H1 (cell line): ENCODE results near the gene SAPCD1. TPM values are rescaled to one million over a fixed set of nuclear protein-coding genes. Genes with fewer than 3 reads are reported as not detected.

Experiments
- CTCF ChIA-PET: fragments of 300-600 bp; sonication (Branson Sonifier 250); formaldehyde crosslinking; loops from one replicate; lab custom pipeline; 2021; ENCODE audit not compliant: partially characterized antibody; lab: Charles Lee
- POLR2A ChIA-PET: fragments of 300-600 bp; sonication (Branson Sonifier 250); formaldehyde crosslinking; loops from one replicate; lab custom pipeline; 2021; ENCODE audit warnings: inconsistent platforms; ENCODE audit not compliant: partially characterized antibody; lab: Charles Lee
- DNase-seq, 2 experiments: peaks; one replicate each; pipeline versions ENCODE4 v3.0.0 to v3.0.0-alpha.2; 2010 to 2022; ENCODE audit warnings: low spot score in 2 of 2, low read depth in 1 of 2, mixed read lengths in 1 of 2
- FAIRE-seq: peaks from 2 replicates; lab custom pipeline; 2011; peaks lifted over from hg19 to GRCh38; lab: Jason Lieb, UNC
- H2AFZ ChIP-seq: 2 replicates; pipeline ENCODE4 v1.8.1; 2012; ENCODE audit warnings: low read length, inconsistent platforms
- H2AK5ac ChIP-seq: 2 replicates; pipeline ENCODE4 v1.6.1; 2013; ENCODE audit warnings: low read depth, low read length
- H2BK120ac ChIP-seq: replicated peaks from 2 replicates; pipeline ENCODE3; 2013; ENCODE audit warnings: low read depth, low read length, inconsistent platforms
- H2BK12ac ChIP-seq: 2 replicates; pipeline ENCODE4 v1.6.1; 2013; ENCODE audit warnings: low read depth, low read length
- H2BK15ac ChIP-seq: 2 replicates; pipeline ENCODE4 v1.6.1; 2013; ENCODE audit warnings: low read length
- H2BK20ac ChIP-seq: 2 replicates; pipeline ENCODE4 v1.6.1; 2013; ENCODE audit warnings: low read length
- H2BK5ac ChIP-seq: 2 replicates; pipeline ENCODE4 v1.6.1; 2013; ENCODE audit warnings: low read depth, low read length
- H3K14ac ChIP-seq: 2 replicates; pipeline ENCODE4 v1.6.1; 2013; ENCODE audit warnings: inconsistent platforms; ENCODE audit not compliant: insufficient read length
- H3K18ac ChIP-seq: 2 replicates; pipeline ENCODE4 v1.6.1; 2013; ENCODE audit warnings: low read length; ENCODE audit errors: extremely low read depth
- H3K23ac ChIP-seq: 2 replicates; pipeline ENCODE4 v1.6.1; 2013; ENCODE audit warnings: inconsistent platforms; ENCODE audit not compliant: insufficient read length
- H3K23me2 ChIP-seq: 2 replicates; pipeline ENCODE4 v1.6.1; 2013; ENCODE audit warnings: low read depth, low read length
- H3K27ac ChIP-seq: 2 replicates; pipeline ENCODE4 v1.6.1; 2011; ENCODE audit warnings: low read depth, low read length, inconsistent platforms
- H3K27me3 ChIP-seq, 4 experiments: replicated peaks in 1 of 4; 1 replicate in 1 of 4; 2 replicates in 3 of 4; pipeline versions ENCODE4 v1.6.1 to v1.8.1; 2011 to 2013; ENCODE audit warnings: low read length in 3 of 4, mild to moderate bottlenecking in 3 of 4, inconsistent platforms in 2 of 4, mixed read lengths in 2 of 4, moderate library complexity in 1 of 4; ENCODE audit not compliant: control insufficient read depth in 3 of 4, insufficient read depth in 3 of 4; ENCODE audit errors: extremely low read depth in 1 of 4
- H3K36me3 ChIP-seq, 4 experiments: 2 replicates each; pipeline versions ENCODE4 v1.6.1 to v1.8.1; 2011 to 2013; ENCODE audit warnings: mild to moderate bottlenecking in 4 of 4, low read length in 3 of 4, moderate library complexity in 2 of 4, control low read depth in 1 of 4, inconsistent platforms in 1 of 4; ENCODE audit not compliant: insufficient read depth in 4 of 4, control insufficient read depth in 2 of 4
- H3K4ac ChIP-seq: replicated peaks from 2 replicates; pipeline ENCODE3; 2013; ENCODE audit warnings: low read length, low read depth, mixed read lengths, inconsistent platforms; ENCODE audit not compliant: insufficient read length
- H3K4me1 ChIP-seq, 4 experiments: replicated peaks in 1 of 4; 1 replicate in 1 of 4; 2 replicates in 3 of 4; pipeline versions ENCODE4 v1.6.1 to v1.8.1; 2011 to 2013; ENCODE audit warnings: low read length in 3 of 4, inconsistent platforms in 2 of 4, mixed read lengths in 1 of 4; ENCODE audit not compliant: insufficient read depth in 4 of 4, control insufficient read depth in 3 of 4
- H3K4me2 ChIP-seq, 2 experiments: 2 replicates each; pipeline versions ENCODE4 v1.6.1 to v1.8.1; 2011 to 2013; ENCODE audit warnings: low read depth in 2 of 2, low read length in 2 of 2, control low read depth in 1 of 2, inconsistent platforms in 1 of 2, mild to moderate bottlenecking in 1 of 2; ENCODE audit not compliant: insufficient read depth in 1 of 2
- H3K4me3 ChIP-seq, 4 experiments: fragments of 200-600, 300-600 bp in 1 of 4; sonication (generic), shearing (Covaris generic), sonication (Bioruptor Twin) in 1 of 4; 2 replicates each; pipeline versions ENCODE4 v1.5.1 to v1.8.1; 2011 to 2016; ENCODE audit warnings: low read length in 4 of 4, low read depth in 3 of 4, control low read depth in 2 of 4, inconsistent platforms in 2 of 4, mild to moderate bottlenecking in 2 of 4, mixed read lengths in 1 of 4, moderate library complexity in 1 of 4; ENCODE audit not compliant: insufficient read depth in 2 of 4; ENCODE audit errors: extremely low read depth in 1 of 4
- H3K56ac ChIP-seq: replicated peaks from 2 replicates; pipeline ENCODE3; 2013; ENCODE audit warnings: low read depth, mild to moderate bottlenecking, mixed read lengths, low read length, inconsistent platforms; ENCODE audit not compliant: insufficient read length
- H3K79me1 ChIP-seq: 2 replicates; pipeline ENCODE4 v1.6.1; 2013; ENCODE audit warnings: low read depth, low read length, control low read depth
- H3K79me2 ChIP-seq, 2 experiments: 2 replicates each; pipeline versions ENCODE4 v1.6.1 to v1.8.1; 2012 to 2013; ENCODE audit warnings: low read length in 2 of 2, mild to moderate bottlenecking in 2 of 2, inconsistent platforms in 1 of 2; ENCODE audit not compliant: insufficient read depth in 2 of 2, control insufficient read depth in 1 of 2
- H3K9ac ChIP-seq, 4 experiments: replicated peaks in 1 of 4; 1 replicate in 1 of 4; 2 replicates in 3 of 4; pipeline versions ENCODE4 v1.6.1 to v1.8.1; 2011 to 2013; ENCODE audit warnings: low read depth in 3 of 4, low read length in 3 of 4, control low read depth in 2 of 4, mild to moderate bottlenecking in 2 of 4, moderate library complexity in 2 of 4, inconsistent platforms in 1 of 4; ENCODE audit errors: extremely low read depth in 1 of 4
- H3K9me3 ChIP-seq, 2 experiments: 2 replicates each; pipeline versions ENCODE4 v1.6.1 to v1.8.1; 2012 to 2013; ENCODE audit warnings: mild to moderate bottlenecking in 2 of 2, moderate library complexity in 2 of 2, control low read depth in 1 of 2, inconsistent platforms in 1 of 2, low read depth in 1 of 2, low read length in 1 of 2, mixed read lengths in 1 of 2; ENCODE audit not compliant: insufficient read depth in 2 of 2
- H4K20me1 ChIP-seq, 2 experiments: replicated peaks in 1 of 2; 2 replicates each; pipeline versions ENCODE3 to v1.8.1; 2011 to 2013; ENCODE audit warnings: inconsistent platforms in 2 of 2, low read length in 2 of 2, mild to moderate bottlenecking in 1 of 2; ENCODE audit not compliant: insufficient read depth in 2 of 2, control insufficient read depth in 1 of 2
- H4K5ac ChIP-seq: 2 replicates; pipeline ENCODE4 v1.6.1; 2013; ENCODE audit warnings: low read length, low read depth, mixed read lengths, inconsistent platforms; ENCODE audit not compliant: insufficient read length
- H4K8ac ChIP-seq: 2 replicates; pipeline ENCODE4 v1.8.0; 2013; ENCODE audit warnings: mild to moderate bottlenecking, moderate library complexity, low read length, inconsistent platforms; ENCODE audit not compliant: insufficient read depth; ENCODE audit errors: extremely low read depth
- H4K91ac ChIP-seq: replicated peaks from 2 replicates; pipeline ENCODE3; 2013; ENCODE audit warnings: low read length, mixed read lengths, inconsistent platforms; ENCODE audit not compliant: insufficient read length
- CHD1 ChIP-seq: IDR thresholded peaks from 2 replicates; pipeline ENCODE4 v1.6.1; 2012; ENCODE audit warnings: low read depth, low read length, improper control_type of control experiment
- EZH2 ChIP-seq: fragments of 200-600 bp; sonication (generic); IDR thresholded peaks from 2 replicates; pipeline ENCODE4 v1.7.1; 2012; ENCODE audit warnings: low read depth, mild to moderate bottlenecking, moderate library complexity, low read length, inconsistent platforms; ENCODE audit not compliant: severe bottlenecking
- FOSL1 ChIP-seq: IDR thresholded peaks from 2 replicates; pipeline ENCODE4 v1.6.1; 2011; ENCODE audit warnings: mild to moderate bottlenecking, low read depth, low read length, moderate library complexity; ENCODE audit not compliant: insufficient read depth
- HDAC6 ChIP-seq: IDR thresholded peaks from one replicate; pipeline ENCODE4 v1.7.1; 2012; ENCODE audit warnings: low read depth, mild to moderate bottlenecking, inconsistent platforms, low read length, moderate library complexity
- POLR2AphosphoS5 ChIP-seq: IDR thresholded peaks from 2 replicates; pipeline ENCODE4 v1.6.1; 2011; ENCODE audit warnings: low read depth, low read length
- RAD21 ChIP-seq, 2 experiments: IDR thresholded peaks in 1 of 2; conservative IDR thresholded peaks in 1 of 2; 2 replicates each; pipeline ENCODE4 v1.6.1; 2011; ENCODE audit warnings: low read depth in 2 of 2, low read length in 2 of 2, improper control_type of control experiment in 1 of 2, inconsistent platforms in 1 of 2, mild to moderate bottlenecking in 1 of 2, moderate library complexity in 1 of 2
- RNF2 ChIP-seq: fragments of 200-900, 300-1000 bp; sonication (generic); IDR thresholded peaks from 2 replicates; pipeline ENCODE4 v1.7.1; 2016; ENCODE audit warnings: borderline replicate concordance, low read depth, mild to moderate bottlenecking, antibody characterized with exemption, low read length; ENCODE audit not compliant: poor library complexity, severe bottlenecking; ENCODE audit errors: missing control alignments
- SP2 ChIP-seq: IDR thresholded peaks from 2 replicates; pipeline ENCODE4 v1.6.1; 2012; ENCODE audit warnings: mild to moderate bottlenecking, low read length, inconsistent platforms
- TBP ChIP-seq: IDR thresholded peaks from 2 replicates; pipeline ENCODE4 v1.6.1; 2011; ENCODE audit warnings: low read depth, low read length, improper control_type of control experiment
- WGBS, 2 experiments: shearing (Covaris generic) in 1 of 2; methylation state at CpG; one replicate each; pipeline versions ENCODE4 v1.1.6 to v1.1.7; 2013 to 2015; ENCODE audit warnings: low lambda C conversion rate in 2 of 2, mixed read lengths in 2 of 2, inconsistent platforms in 1 of 2, low coverage in 1 of 2, missing lambda C conversion rate in 1 of 2; ENCODE audit not compliant: insufficient replicate concordance in 2 of 2, insufficient coverage in 1 of 2, insufficient read length in 1 of 2; ENCODE audit errors: extremely low coverage in 1 of 2, missing lambda C conversion rate in 1 of 2; 5-methylcytosine and 5-hydroxymethylcytosine counted together
- polyA plus RNA-seq, 7 experiments: library from polyadenylated mRNA; depleted of rRNA in 3 of 7; stranded (reverse) in 5 of 7; unstranded in 2 of 7; fragments of >200 nt in 5 of 7; fragments of 200-250 nt in 2 of 7; gene quantifications; 1 replicate in 5 of 7; 2 replicates in 1 of 7; 4 replicates in 1 of 7; pipeline versions ENCODE4 v1.2.1 to v1.2.3, GENCODE V29; 2011 to 2013; ENCODE audit warnings: missing spikeins in 2 of 7, mixed read lengths in 2 of 7
- total RNA-seq: library from RNA; stranded (reverse); fragmentation: NEBNext Ultra II Directional; extraction: Animal tissue kit (Norgen Biotek cat#: 25700); gene quantifications from 2 replicates; pipeline ENCODE4 v1.2.1, GENCODE V29; 2021
- TF ChIP-seq, protein P1 (sequence below): IDR thresholded peaks from 2 replicates; pipeline ENCODE4 v1.6.1; 2011; ENCODE audit warnings: low read depth, mild to moderate bottlenecking, low read length; ENCODE audit not compliant: insufficient read depth

The SAPCD1 gene
- total and polyA plus RNA-seq, 2 of the 8 experiments (the other 6 are each of a cell fraction or from before 2014, with no cell fraction given) = 3.1 to 5.9 TPM

- no peak for DNase-seq
- Histone ChIP-seq H3K18ac (no peak overlapping the region), H3K56ac (no peak overlapping the region), H2BK15ac (no peak overlapping the region), H3K79me1 (0 out of 2 replicates have a peak, but pooled peaks cover 3% of the 10 kb centered on the region), H2BK12ac (no peak overlapping the region), H3K14ac (no peak overlapping the region), H2BK5ac (no peak overlapping the region), H4K91ac (no peak overlapping the region), H4K20me1 (no peaks in the 10 kb centered on the region), H3K4me3 (no peak overlapping the region), H3K9ac (no peak overlapping the region), H3K4me1 (peaks cover under 1 to 11% (median 7%) of the 10 kb centered on the region in 4 experiments), H4K8ac (no peak overlapping the region), H2BK20ac (no peak overlapping the region), H3K27ac (no peak overlapping the region), H2AK5ac (no peak overlapping the region), H3K4ac (no peak overlapping the region), H3K9me3 (no peaks in the 10 kb centered on the region), H3K36me3 (peaks cover 0 to 12% (median 12%) of the 10 kb centered on the region in 4 experiments; a peak in 6 of 8 replicates), H2AFZ (no peak overlapping the region), H2BK120ac (no peak overlapping the region), H3K23me2 (peaks cover 2% of the 10 kb centered on the region; the same call in 1 of the 2 replicates), H3K4me2 (no peak overlapping the region), H3K23ac (no peak overlapping the region), H3K79me2 (no peaks in the 10 kb centered on the region), H3K27me3 (no peaks in the 10 kb centered on the region), H4K5ac (no peak overlapping the region)
- ChIA-PET CTCF (interaction anchor here (0.7 to 8.9 kb wide), 5 partner anchors 12 to 66 kb away, joined by 3 to 89 read pairs (median 19); partner anchors contain the start of genes LY6G6D and MSH5), POLR2A (interaction anchor here (0.6 to 7.2 kb wide), 8 partner anchors 12 to 378 kb away, joined by 3 to 73 read pairs (median 4); partner anchors contain the start of genes CLIC1, CSNK2B, GPANK1 and HSPA1B)
- FAIRE-seq = no peak
- WGBS, 2 experiments = 91% methylated on average over 12 of the region's 12 CpGs; no CpG with 5 or more reads in 1 of the 2 experiments
- TF ChIP-seq TBP (no peak), POLR2AphosphoS5 (no peak), SP2 (no peak), HDAC6 (no peak), RNF2 (no peak), FOSL1 (no peak), EZH2 (no peak), RAD21 (IDR thresholded peaks at IDR 0.05 in 1 of 2, conservative IDR thresholded peaks at IDR 0.05 in 1 of 2; ENCODE audit: low read depth in 2 of 2, low read length in 2 of 2) (no peak), CHD1 (no peak)
- TF ChIP-seq, protein P1, sequence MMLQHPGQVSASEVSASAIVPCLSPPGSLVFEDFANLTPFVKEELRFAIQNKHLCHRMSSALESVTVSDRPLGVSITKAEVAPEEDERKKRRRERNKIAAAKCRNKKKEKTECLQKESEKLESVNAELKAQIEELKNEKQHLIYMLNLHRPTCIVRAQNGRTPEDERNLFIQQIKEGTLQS = no peak
Observed at GRCh38 chr6:31725502-31726350, 36.7 kb upstream of the SAPCD1 start.
